ENCODE measurements around the gene CUL3. TPM values are rescaled to one million over a fixed set of nuclear protein-coding genes. Genes with fewer than 3 reads are reported as not detected.

Gene CUL3
- total RNA-seq, 1 donor from 2014 or later, result 98.6 TPM

DNA sequence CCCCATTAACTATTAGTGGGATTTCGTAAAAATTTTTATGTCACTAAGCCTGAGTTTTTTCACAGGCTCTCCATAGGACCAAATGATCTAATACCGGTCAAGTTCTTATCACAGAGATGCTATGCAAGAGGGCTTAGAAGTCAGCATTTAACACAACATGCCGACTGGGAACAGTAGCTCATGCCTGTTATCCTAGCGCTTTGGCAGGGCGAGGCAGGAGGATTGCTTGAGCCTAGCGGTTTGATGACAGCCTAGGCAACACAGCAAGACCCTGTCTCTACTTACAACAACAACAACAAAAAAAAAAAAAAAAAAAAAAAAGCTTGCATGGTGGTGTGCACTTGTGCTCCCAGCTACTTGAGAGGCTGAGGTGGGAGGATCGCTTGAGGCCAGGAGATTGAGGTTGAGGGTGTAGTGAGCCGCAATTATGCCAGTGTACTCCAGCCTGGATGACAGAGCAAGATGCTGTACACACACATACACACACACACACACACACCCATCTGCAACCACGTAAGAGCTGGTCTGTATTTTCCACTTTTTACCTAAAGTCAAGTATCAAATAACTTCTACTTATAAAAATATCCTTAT is 115.7 kb downstream of the CUL3 start:
- no peak for DNase-seq

DNA sequence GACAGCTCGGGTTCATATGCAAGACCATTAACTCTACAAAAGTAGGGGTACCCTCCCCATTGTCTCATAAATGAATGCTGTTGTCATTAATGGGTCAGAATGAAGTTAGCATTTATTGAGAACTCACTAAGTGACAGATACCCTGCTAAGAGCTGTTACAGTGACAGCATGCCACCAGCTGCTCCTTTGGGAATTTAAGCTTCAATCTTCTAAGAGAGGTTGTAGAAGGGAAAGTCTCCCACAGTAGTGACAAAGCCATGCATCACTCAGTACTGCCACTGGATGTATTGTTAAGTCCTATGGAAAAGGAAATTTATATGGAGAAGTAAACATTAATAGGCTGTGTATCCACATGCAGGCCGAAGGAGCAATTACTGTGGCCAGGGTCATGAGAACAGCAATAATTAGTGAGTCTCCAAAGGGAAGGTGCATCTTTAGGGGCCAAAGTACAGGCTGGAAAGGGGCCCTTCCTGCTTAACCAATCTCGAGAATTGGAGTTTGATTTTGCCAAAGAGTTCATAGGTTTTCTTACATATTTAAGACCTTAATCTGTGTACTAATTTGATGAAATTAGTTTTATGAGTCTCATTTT is 118.8 kb downstream of the CUL3 start:
- DNase-seq, result no peak

GRCh38 chr2:224461391-224461790 is 123.8 kb downstream of the CUL3 start:
- no peak for DNase-seq

- no peak for DNase-seq
Measured at GRCh38 chr2:224457408-224458096, 127.6 kb downstream of the CUL3 start.

DNA sequence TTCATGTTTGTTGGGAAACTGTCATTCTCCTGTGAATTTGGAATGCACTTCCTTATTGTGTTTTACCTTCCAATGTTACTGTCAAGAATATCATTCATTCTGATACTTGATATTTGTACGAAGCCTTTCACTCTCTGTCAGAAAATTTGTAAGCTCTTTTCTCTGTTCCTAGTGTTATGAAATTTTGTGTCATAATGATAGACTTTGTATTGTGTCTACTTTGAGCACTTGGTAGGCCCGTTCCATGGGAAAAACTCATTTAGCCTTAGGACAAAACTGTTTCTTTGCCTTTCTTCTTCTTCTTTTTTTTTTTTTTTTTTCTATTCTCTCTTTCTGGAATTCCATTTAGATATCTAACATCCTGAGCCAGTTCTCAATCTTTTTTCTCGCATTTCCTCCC is 131.3 kb downstream of the CUL3 start:
- no peak for DNase-seq

- DNase-seq, result no peak
Measured at GRCh38 chr2:224449212-224450147, 135.7 kb downstream of the CUL3 start.

- no peak for DNase-seq
Measured at GRCh38 chr2:224448236-224448635, 136.9 kb downstream of the CUL3 start.

DNA sequence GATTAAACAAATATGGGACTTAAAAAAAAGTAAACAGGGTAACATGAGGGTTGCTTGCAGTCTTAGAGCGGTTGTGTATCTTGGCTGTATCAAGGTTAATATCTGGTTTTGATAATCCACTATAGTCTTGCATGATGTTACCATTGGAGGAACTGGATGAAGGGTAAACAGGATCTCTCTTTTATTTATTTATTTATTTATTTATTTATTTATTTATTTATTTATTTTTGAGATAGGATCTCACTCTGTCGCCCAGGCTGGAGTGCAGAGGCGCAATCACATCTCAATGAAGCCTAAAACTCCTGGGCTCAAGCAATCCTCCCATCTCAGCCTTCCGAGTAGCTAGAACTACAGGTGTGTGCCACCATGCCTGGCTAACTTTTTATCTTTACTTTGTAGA is 140.4 kb downstream of the CUL3 start:
- no peak for DNase-seq

GRCh38 chr2:224444021-224444420 is 141.1 kb downstream of the CUL3 start:
- no peak for DNase-seq

DNA sequence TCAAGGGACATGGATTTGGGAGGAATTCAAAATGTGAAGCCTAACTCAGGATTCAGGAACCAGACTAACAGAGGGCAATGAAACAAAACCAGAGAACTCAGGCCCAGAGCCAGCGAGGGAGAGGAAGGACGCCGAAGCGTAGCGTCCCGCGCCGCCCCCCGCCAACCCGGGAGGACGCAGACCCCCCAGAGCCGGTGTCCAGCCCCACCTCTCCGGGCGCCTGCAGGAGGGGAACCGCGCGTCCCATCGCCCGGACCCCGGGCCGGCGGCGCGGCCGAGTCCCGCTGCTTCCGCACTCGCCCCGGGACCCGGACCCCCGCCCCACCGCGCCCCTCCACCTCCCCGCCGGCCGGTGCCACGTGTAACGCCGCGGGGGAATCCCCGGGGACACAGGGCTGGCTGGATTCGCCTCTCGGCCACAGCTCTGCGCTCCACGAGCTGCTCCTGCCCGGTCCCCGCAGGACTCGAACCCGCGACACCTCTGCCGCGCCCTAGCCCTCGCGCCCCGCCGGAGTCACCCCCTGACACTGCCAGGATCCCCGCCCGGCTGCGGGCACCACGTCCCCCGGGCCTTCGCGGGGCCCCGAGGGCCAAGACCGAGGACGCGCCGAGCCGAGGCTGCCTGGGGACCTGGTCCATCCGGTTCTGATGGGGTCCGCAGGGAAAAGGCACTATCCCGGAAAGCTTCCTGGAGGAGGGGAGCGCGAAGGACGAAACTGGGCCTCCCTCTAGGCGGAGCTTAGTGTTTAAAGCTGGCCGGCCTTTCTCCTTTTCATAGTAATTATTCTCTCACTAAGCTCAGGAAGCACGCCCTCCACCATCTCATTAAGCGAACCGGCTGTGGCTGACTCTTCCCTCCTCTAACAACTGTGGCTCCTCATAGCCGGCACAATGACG is 142.8 kb downstream of the CUL3 start:
- no peak for DNase-seq

- no peak for DNase-seq
Measured at GRCh38 chr2:224440988-224441387, 144.2 kb downstream of the CUL3 start.

DNA sequence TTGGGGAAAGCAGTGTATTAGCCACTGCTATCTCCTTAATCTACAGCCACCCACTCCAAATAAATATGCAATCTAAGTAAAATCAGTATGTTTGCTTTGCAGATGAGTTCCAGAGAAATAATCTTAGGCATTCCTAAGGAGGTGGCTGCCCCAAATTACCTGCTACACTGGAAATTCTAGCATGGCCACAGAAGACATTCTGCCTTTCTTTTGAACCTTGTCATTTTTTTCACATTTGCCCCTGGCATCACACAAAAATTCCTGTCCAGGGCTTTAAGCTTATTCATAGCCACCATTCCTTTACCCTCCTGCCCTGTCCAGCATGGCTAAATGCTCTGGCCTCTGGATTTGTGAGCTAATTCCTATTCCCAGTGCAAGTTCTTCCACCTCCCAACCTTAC is 146.4 kb downstream of the CUL3 start:
- no peak for DNase-seq

GRCh38 chr2:224436634-224437033 is 148.5 kb downstream of the CUL3 start:
- DNase-seq, result no peak

DNA sequence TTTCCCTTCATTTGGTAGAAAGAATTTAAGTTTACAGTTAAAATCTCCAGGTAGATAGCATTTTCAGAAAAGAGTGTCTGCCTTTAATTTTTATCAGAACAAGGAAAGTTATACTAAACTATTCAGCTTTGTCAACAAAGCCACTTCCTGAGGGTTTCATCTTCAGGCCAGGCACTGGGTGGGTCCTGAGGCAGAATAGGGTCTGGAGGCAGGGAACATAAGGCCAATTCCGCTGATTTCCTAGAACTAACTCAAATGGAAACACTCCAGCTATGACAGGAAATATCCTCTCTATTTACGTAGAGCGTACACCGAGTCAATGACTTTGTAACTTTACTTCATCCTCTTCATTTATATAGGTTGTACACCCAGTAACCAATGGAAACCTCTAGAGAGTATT is 150.5 kb downstream of the CUL3 start:
- DNase-seq, result no peak

DNA sequence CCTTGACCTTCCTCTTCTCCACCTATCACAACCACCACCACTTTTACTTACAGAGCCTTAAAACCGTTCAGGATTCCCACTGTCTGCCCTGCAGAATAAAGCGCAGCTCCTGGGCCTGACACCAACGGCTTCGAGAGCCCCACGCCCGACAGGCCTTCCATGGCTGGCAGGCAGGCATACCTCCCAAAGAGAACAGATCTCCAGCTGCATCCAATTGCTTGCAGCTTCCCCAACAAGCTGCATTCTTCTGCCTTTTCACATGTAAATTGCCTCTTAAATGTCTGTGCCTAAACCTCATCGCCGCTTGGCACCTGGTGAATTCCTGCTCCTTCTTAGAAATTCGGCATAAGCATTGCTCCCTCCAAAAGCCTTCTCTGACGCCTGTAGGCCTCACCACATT is 151.7 kb downstream of the CUL3 start:
- DNase-seq, result no peak

- no peak for DNase-seq
Measured at GRCh38 chr2:224432003-224432579, 153.1 kb downstream of the CUL3 start.

DNA sequence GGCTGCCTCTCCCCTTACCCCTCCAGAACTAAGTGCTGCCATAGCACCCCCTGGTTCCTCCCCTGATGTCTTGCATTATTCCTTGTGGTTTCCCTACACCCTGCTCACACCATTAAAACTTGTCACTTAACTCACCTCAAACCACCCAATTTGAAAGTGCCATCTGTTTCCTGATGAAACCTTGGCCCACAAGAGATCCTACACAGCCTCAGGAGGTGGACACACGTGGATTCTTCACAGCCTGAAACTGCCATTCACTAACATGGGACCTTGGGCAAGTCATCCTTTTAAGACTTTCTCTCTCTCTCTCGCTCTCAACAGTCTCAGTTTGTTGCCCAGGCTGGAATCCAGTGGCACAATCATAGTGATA is 155.7 kb downstream of the CUL3 start:
- DNase-seq, result no peak

GRCh38 chr2:224428787-224429440 is 156.2 kb downstream of the CUL3 start:
- DNase-seq, result no peak

DNA sequence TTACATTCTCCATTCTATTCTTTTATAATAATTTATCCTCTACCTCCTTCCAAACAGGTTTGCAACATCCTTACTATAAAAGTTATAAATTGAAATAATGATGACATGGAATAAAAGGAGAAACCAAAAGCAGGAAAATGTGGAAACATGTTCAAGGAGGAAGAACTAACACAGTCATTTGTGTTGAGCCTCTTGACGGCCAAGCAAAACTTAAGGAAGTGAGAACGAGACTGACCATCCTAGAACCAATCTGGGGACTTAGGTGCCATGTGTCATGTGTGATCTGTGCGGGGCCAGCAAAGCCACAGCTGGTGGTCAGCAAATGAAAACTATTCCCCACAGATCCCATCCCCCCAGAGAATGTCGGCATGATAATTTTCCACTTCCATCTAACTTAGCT is 157.7 kb downstream of the CUL3 start:
- DNase-seq, result no peak

DNA sequence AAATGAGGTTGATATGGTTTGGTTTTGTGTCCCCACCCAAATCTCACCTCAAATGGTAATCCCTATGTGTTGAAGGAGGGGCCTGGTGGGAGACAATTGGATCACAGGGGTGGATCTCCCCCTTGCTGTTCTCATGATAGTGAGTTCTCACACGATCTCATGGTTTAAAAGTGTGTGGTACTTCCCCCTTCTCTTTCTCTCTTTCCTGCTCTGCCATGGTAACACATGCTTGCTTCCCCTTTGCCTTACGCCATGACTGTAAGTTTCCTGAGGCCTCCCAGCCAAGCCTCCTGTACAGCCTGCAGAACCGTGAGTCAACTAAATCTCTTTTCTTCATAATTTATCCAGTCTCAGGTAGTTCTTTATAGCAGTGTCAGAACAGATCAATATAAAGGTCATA is 158.5 kb downstream of the CUL3 start:
- DNase-seq, result no peak

DNA sequence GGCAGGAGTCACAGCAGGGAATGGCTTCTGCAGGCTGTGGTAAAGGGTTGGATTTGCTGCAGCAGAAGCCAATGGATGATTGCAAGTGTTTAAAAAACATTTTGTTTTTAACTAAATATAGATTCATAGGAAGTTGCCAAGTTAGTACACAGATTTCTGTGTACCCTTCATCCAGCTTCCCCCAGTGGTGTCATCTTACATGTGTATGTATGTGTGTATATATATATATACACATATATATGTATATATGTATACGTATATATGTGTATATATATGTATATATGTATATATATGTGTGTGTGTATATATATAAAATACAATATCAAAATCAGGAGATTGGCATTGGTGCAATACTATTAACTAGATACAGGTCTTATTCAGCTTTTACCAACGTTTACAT is 164.1 kb downstream of the CUL3 start:
- DNase-seq, result no peak
